Kidney (tissue), 14 donors: ENCODE results near the gene PTCD3. TPM values are rescaled to one million over a fixed set of nuclear protein-coding genes. Genes with fewer than 3 reads are reported as not detected.

Experiments
- DNase-seq, 5 donors: peaks; one replicate each; pipeline ENCODE4 v3.0.0-alpha.2; 2013 to 2020
- FAIRE-seq: peaks from 2 replicates; lab custom pipeline; 2012; peaks lifted over from hg19 to GRCh38; lab: Jason Lieb, UNC
- H3K27ac ChIP-seq, 2 donors: one replicate each; pipeline ENCODE4 v1.7.0; 2013; ENCODE audit warnings: low read depth in 2 of 2, low read length in 2 of 2, inconsistent platforms in 1 of 2
- H3K27me3 ChIP-seq: one replicate; pipeline ENCODE4 v1.7.1; 2013; ENCODE audit warnings: low read length, inconsistent platforms; ENCODE audit not compliant: control insufficient read depth, insufficient read depth
- H3K36me3 ChIP-seq, 3 donors: one replicate each; pipeline versions ENCODE4 v1.7.0 to v1.7.1; 2013; ENCODE audit warnings: low read length in 3 of 3, control low read depth in 1 of 3, inconsistent platforms in 1 of 3; ENCODE audit not compliant: insufficient read depth in 3 of 3, control insufficient read depth in 2 of 3
- H3K4me1 ChIP-seq, 3 donors: one replicate each; pipeline versions ENCODE4 v1.7.0 to v1.7.1; 2013; ENCODE audit warnings: low read length in 3 of 3, inconsistent platforms in 1 of 3, low read depth in 1 of 3; ENCODE audit not compliant: control insufficient read depth in 2 of 3, insufficient read depth in 2 of 3
- H3K4me3 ChIP-seq, 3 donors: one replicate each; pipeline versions ENCODE4 v1.7.0 to v1.8.1; 2013; ENCODE audit warnings: low read length in 3 of 3, control low read depth in 1 of 3, inconsistent platforms in 1 of 3
- H3K9ac ChIP-seq, 3 donors: one replicate each; pipeline versions ENCODE4 v1.7.0 to v1.7.1; 2013; ENCODE audit warnings: low read length in 3 of 3, control low read depth in 1 of 3, inconsistent platforms in 1 of 3
- H3K9me3 ChIP-seq, 3 donors: one replicate each; pipeline versions ENCODE4 v1.7.0 to v1.7.1; 2013; ENCODE audit warnings: low read length in 3 of 3, control low read depth in 1 of 3, inconsistent platforms in 1 of 3; ENCODE audit not compliant: control insufficient read depth in 2 of 3, insufficient read depth in 1 of 3
- intact Hi-C: fragments of 100-400 bp; cut with DNase I; formaldehyde crosslinking; loops from one replicate; pipeline ENCODE4 v1.11.1; 2022
- polyA plus RNA-seq: library from polyadenylated mRNA; stranded (reverse); fragments of 350-450 nt; fragmentation: Illumina TruSeq; extraction: RNeasy Lipid Tissue Mini Kit (QIAGEN cat#74804); gene quantifications from one replicate; pipeline ENCODE4 v1.2.3, GENCODE V29; 2014; ENCODE audit warnings: low read depth, low replicate concordance; ENCODE audit not compliant: insufficient read depth
- total RNA-seq: library from RNA; stranded (reverse); fragmentation: NEBNext Ultra II Directional; extraction: Animal tissue kit (Norgen Biotek cat#: 25700); gene quantifications from one replicate; pipeline ENCODE4 v1.2.1, GENCODE V29; 2021
- TF ChIP-seq, protein P1 (sequence below): IDR thresholded peaks from 3 replicates; pipeline ENCODE4 v1.5.1; 2012; ENCODE audit warnings: mild to moderate bottlenecking, moderate library complexity, borderline replicate concordance; ENCODE audit not compliant: insufficient read depth; ENCODE audit errors: extremely low read depth
- donor health status: control.
- donor health status: control.
- donor health status: control.
- donor health status: control.
- donor health status: control.
- donor health status: DM: yes; HTN: yes; CAD: no.
- donor health status: Normal renal cell carcinoma (clear cell type).

PTCD3 gene
- total and polyA plus RNA-seq, 2 donors from 2014 or later, result 34.1 to 78.9 TPM

- Histone ChIP-seq H3K9me3 (no peaks in the 10 kb centered on the region), H3K4me1 (no peaks in the 10 kb centered on the region), H3K27me3 (no peaks in the 10 kb centered on the region), H3K4me3 (no peak overlapping the region), H3K9ac (no peak overlapping the region), H3K36me3 (peaks cover 7 to 60% (median 39%) of the 10 kb centered on the region in 3 donors), H3K27ac (no peak overlapping the region)
- DNase-seq, result no peak
- no peak for FAIRE-seq
- TF ChIP-seq, protein P1, sequence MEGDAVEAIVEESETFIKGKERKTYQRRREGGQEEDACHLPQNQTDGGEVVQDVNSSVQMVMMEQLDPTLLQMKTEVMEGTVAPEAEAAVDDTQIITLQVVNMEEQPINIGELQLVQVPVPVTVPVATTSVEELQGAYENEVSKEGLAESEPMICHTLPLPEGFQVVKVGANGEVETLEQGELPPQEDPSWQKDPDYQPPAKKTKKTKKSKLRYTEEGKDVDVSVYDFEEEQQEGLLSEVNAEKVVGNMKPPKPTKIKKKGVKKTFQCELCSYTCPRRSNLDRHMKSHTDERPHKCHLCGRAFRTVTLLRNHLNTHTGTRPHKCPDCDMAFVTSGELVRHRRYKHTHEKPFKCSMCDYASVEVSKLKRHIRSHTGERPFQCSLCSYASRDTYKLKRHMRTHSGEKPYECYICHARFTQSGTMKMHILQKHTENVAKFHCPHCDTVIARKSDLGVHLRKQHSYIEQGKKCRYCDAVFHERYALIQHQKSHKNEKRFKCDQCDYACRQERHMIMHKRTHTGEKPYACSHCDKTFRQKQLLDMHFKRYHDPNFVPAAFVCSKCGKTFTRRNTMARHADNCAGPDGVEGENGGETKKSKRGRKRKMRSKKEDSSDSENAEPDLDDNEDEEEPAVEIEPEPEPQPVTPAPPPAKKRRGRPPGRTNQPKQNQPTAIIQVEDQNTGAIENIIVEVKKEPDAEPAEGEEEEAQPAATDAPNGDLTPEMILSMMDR, result no peak
- intact Hi-C loops, result no loop called here
Measured at GRCh38 chr2:86118130-86118529, 12.1 kb downstream of the PTCD3 start.

GRCh38 chr2:86123328-86123925 lies 17.4 kb downstream of the PTCD3 start:
- Histone ChIP-seq H3K4me1 (no peaks in the 10 kb centered on the region), H3K9ac (no peak overlapping the region), H3K36me3 (peaks cover 17 to 67% (median 58%) of the 10 kb centered on the region in 3 donors), H3K9me3 (no peaks in the 10 kb centered on the region), H3K4me3 (no peak overlapping the region), H3K27me3 (no peaks in the 10 kb centered on the region), H3K27ac (no peak overlapping the region)
- intact Hi-C loops, result no loop called here
- TF ChIP-seq, protein P1, result no peak
- DNase-seq, result no peak
- no peak for FAIRE-seq

DNA sequence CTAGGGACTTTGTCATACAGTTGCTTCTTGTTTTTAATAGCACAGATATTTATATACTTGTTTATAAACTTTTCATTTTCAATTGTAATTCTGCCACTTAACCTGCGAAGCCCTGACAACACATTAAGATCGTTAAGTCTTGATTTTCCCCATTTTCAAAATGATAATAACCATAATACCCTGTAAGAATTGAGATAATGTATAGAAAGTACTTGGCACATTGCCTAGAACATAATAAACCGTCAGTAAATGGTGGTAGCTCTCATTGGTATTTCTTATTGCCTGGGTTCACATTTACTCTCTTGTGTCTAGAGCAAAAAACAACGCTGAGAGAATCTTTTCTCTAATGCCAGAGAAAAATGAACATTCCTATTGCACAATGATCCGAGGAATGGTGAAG lies 18.6 kb downstream of the PTCD3 start:
- intact Hi-C loops, result no loop called here
- FAIRE-seq (no peak), DNase-seq (no peak)
- no peaks in the 10 kb centered on the region for H3K27me3 ChIP-seq
- H3K27ac ChIP-seq, result no peak overlapping the region
- no peaks in the 10 kb centered on the region for H3K4me1 ChIP-seq
- no peak overlapping the region for H3K4me3 ChIP-seq
- H3K36me3 ChIP-seq, result peaks cover 18 to 64% (median 63%) of the 10 kb centered on the region in 3 donors
- H3K9me3 ChIP-seq, result no peaks in the 10 kb centered on the region
- H3K9ac ChIP-seq, result no peak overlapping the region
- TF ChIP-seq, protein P1, result no peak

DNA sequence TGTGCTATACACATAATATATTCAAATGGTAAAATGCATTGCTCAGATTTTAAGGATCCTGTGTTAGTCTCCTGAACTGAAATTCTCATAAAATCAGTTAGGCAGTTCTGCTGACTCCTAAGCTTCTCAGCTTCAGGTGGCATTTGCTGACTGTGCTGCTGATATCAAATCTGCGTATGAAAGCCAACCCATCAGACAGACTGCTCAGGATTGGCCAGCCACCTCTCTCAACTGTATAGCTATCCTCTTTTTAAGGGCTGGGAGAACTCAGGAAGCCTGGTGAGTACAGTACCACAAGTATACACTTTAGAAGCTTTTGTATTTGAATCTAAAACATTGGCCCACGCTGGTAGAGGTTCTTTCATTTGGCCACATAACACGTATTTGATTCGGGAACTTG lies 28.7 kb downstream of the PTCD3 start:
- TF ChIP-seq, protein P1, result no peak
- FAIRE-seq, result no peak
- peaks cover 33 to 91% (median 67%) of the 10 kb centered on the region in 3 donors for H3K36me3 ChIP-seq

More for the DNA sequence above, 28.7 kb downstream of the PTCD3 start:
- Histone ChIP-seq H3K27me3 (no peaks in the 10 kb centered on the region), H3K4me1 (no peaks in the 10 kb centered on the region), H3K4me3 (no peak overlapping the region), H3K27ac (no peak overlapping the region), H3K9ac (no peak overlapping the region), H3K9me3 (no peaks in the 10 kb centered on the region)
- intact Hi-C loops, result no loop called here
- no peak for DNase-seq
